DOHH2 (cell line): ENCODE measurements around the gene DLX4.

ENCODE experiments used
- H3F3A ChIP-seq: fragments of 200-600 bp; sonication (generic), shearing (Covaris generic); 2 replicates; pipeline ENCODE4 v1.6.0; 2016; ENCODE audit warnings: antibody characterized with exemption, mild to moderate bottlenecking; ENCODE audit not compliant: control insufficient read depth, insufficient read depth
- H3K27ac ChIP-seq: fragments of 200-600 bp; sonication (generic); 2 replicates; pipeline ENCODE4 v1.5.1; 2014; ENCODE audit warnings: low read depth, mild to moderate bottlenecking, low read length, moderate library complexity
- H3K27me3 ChIP-seq: fragments of 200-600 bp; sonication (generic); 2 replicates; pipeline ENCODE4 v1.6.1; 2014; ENCODE audit warnings: mild to moderate bottlenecking, low read length, mixed read lengths; ENCODE audit not compliant: control insufficient read depth
- H3K36me3 ChIP-seq: fragments of 200-600 bp; sonication (generic); 2 replicates; pipeline ENCODE4 v1.6.1; 2014; ENCODE audit warnings: mild to moderate bottlenecking, low read length, moderate library complexity, mixed read lengths; ENCODE audit not compliant: control insufficient read depth
- H3K4me1 ChIP-seq: fragments of 200-600 bp; sonication (generic); 2 replicates; pipeline ENCODE4 v1.6.1; 2014; ENCODE audit warnings: mild to moderate bottlenecking, low read length, mixed read lengths; ENCODE audit not compliant: control insufficient read depth
- H3K4me2 ChIP-seq: fragments of 200-600 bp; sonication (generic); 2 replicates; pipeline ENCODE4 v1.6.0; 2014; ENCODE audit warnings: mild to moderate bottlenecking, low read length, moderate library complexity
- H3K4me3 ChIP-seq: fragments of 200-600 bp; sonication (generic); 2 replicates; pipeline ENCODE4 v1.5.1; 2014; ENCODE audit warnings: mild to moderate bottlenecking, low read length, mixed read lengths
- H3K79me2 ChIP-seq: fragments of 200-600 bp; sonication (generic); 2 replicates; pipeline ENCODE4 v1.6.1; 2014; ENCODE audit warnings: mild to moderate bottlenecking, low read length, mixed read lengths; ENCODE audit not compliant: control insufficient read depth
- H3K9me2 ChIP-seq: fragments of 200-600 bp; sonication (generic); replicated peaks from 2 replicates; pipeline ENCODE4 v1.6.1; 2014; ENCODE audit warnings: mild to moderate bottlenecking, low read length, mixed read lengths; ENCODE audit not compliant: control insufficient read depth
- H3K9me3 ChIP-seq: fragments of 200-600 bp; sonication (generic); 2 replicates; pipeline ENCODE4 v1.6.1; 2014; ENCODE audit warnings: antibody characterized with exemption, low read length, mixed read lengths; ENCODE audit not compliant: control insufficient read depth, insufficient read depth
- H4K20me1 ChIP-seq: fragments of 200-600 bp; sonication (generic); 2 replicates; pipeline ENCODE4 v1.6.0; 2014; ENCODE audit warnings: low read depth, mild to moderate bottlenecking, antibody characterized with exemption, low read length, moderate library complexity; ENCODE audit not compliant: control insufficient read depth, insufficient read depth
- CTCF ChIP-seq: fragments of 200-600 bp; sonication (generic); IDR thresholded peaks from one replicate; pipeline ENCODE4 v1.5.1; 2014; ENCODE audit warnings: antibody characterized with exemption, mild to moderate bottlenecking, low read depth, low read length; ENCODE audit not compliant: poor library complexity, severe bottlenecking
- EZH2phosphoT487 ChIP-seq: fragments of 200-600 bp; sonication (generic); IDR thresholded peaks from 2 replicates; pipeline ENCODE4 v1.6.1; 2017; ENCODE audit warnings: borderline replicate concordance, mild to moderate bottlenecking, antibody characterized with exemption, low read length, moderate library complexity, mixed read lengths

The DLX4 gene

DNA sequence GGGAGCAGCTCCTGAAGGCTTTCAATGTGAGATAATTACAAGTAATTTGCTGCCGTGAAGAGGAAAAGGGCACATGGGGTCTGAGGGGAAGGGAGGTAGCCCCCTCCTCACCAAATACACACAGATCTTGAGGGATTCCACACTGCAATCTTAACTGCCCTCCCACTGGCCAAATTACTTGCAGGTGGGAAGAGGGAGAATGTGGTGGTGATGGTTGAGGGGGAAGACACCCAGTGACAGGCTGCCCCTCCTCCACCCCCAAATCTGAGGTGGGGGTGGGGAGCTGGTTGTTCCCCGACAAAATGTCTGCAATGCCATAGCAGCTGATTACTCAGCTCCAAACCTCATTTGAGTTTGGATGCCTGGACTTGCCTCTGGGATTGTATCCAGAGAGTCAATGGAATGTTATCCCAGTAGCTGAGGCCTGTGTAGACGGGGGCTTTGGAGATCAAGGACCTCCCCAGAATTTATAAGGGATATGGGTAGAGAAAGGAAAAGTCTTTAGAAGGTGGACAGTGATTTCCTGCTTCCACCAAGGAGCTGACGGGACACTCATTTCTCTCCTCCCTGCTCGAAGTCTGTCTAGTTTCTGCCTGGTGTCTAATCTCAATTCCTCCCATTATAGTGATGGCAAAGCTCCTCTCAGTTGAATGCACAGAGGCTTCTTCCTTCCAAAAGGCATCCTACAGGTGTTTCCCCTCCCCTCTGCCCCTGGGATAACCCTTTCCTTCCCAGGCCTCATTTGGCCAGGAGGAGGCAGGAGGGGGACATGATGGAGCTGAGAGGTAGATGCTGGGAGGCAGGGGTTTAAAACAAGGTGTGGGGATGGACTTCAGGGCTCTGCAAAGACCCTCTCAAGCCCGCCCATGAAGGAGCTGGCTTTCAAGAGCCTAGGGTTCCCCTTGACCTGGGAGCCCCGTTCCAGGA, 8.7 kb downstream of the DLX4 start:
- H3K4me3 ChIP-seq, result no peak overlapping the region
- no peaks in the 10 kb centered on the region for H3K4me1 ChIP-seq
- H3F3A ChIP-seq, result no peaks in the 10 kb centered on the region
- no peaks in the 10 kb centered on the region for H3K36me3 ChIP-seq
- H3K9me2 ChIP-seq, result no peaks in the 10 kb centered on the region
- peaks cover 30% of the 10 kb centered on the region for H3K27me3 ChIP-seq
- no peaks in the 10 kb centered on the region for H4K20me1 ChIP-seq
- TF ChIP-seq EZH2phosphoT487, result no peak
- no peak for TF ChIP-seq CTCF
- H3K9me3 ChIP-seq, result no peaks in the 10 kb centered on the region
- no peak overlapping the region for H3K4me2 ChIP-seq
- no peaks in the 10 kb centered on the region for H3K79me2 ChIP-seq
- H3K27ac ChIP-seq, result no peak overlapping the region

GRCh38 chr17:49978501-49978900, 9.5 kb downstream of the DLX4 start:
- Histone ChIP-seq H3K4me3 (no peak overlapping the region), H3K4me2 (no peak overlapping the region), H4K20me1 (no peaks in the 10 kb centered on the region), H3F3A (no peaks in the 10 kb centered on the region), H3K36me3 (no peaks in the 10 kb centered on the region), H3K27me3 (peaks cover 25% of the 10 kb centered on the region), H3K9me2 (no peaks in the 10 kb centered on the region), H3K9me3 (no peaks in the 10 kb centered on the region), H3K4me1 (no peaks in the 10 kb centered on the region), H3K79me2 (no peaks in the 10 kb centered on the region), H3K27ac (no peak overlapping the region)
- TF ChIP-seq EZH2phosphoT487 (no peak), CTCF (no peak)

- H3K36me3 ChIP-seq, result no peaks in the 10 kb centered on the region
- H3K79me2 ChIP-seq, result no peaks in the 10 kb centered on the region
- TF ChIP-seq CTCF, result no peak
- TF ChIP-seq EZH2phosphoT487, result no peak
- H3F3A ChIP-seq, result no peaks in the 10 kb centered on the region
- no peak overlapping the region for H3K4me3 ChIP-seq
- no peaks in the 10 kb centered on the region for H4K20me1 ChIP-seq
- H3K27me3 ChIP-seq, result peaks cover 18% of the 10 kb centered on the region
- no peak overlapping the region for H3K4me2 ChIP-seq
- no peaks in the 10 kb centered on the region for H3K4me1 ChIP-seq
- H3K9me3 ChIP-seq, result no peaks in the 10 kb centered on the region
- H3K9me2 ChIP-seq, result no peaks in the 10 kb centered on the region
- no peak overlapping the region for H3K27ac ChIP-seq
Measured at GRCh38 chr17:49979748-49980479, 10.9 kb downstream of the DLX4 start.
